Gastroesophageal sphincter (tissue), 3 donors: ENCODE results near the gene BEST4.

Source experiments
- POLR2A ChIP-seq, 2 donors: fragments of 450-650 bp; IDR thresholded peaks; one replicate each; pipeline ENCODE4 v1.6.1; 2017; ENCODE audit warnings: antibody characterized with exemption in 2 of 2, mild to moderate bottlenecking in 2 of 2, moderate library complexity in 1 of 2
- TF ChIP-seq, protein P1 (sequence below), 4 experiments: fragments of 200-600 bp in 2 of 4; fragments of 450-650 bp in 2 of 4; sonication (generic) in 1 of 4; IDR thresholded peaks; one replicate each; pipeline ENCODE4 v1.5.1; 2017 to 2019; ENCODE audit warnings: antibody characterized with exemption in 4 of 4, mild to moderate bottlenecking in 2 of 4, moderate library complexity in 2 of 4

DNA sequence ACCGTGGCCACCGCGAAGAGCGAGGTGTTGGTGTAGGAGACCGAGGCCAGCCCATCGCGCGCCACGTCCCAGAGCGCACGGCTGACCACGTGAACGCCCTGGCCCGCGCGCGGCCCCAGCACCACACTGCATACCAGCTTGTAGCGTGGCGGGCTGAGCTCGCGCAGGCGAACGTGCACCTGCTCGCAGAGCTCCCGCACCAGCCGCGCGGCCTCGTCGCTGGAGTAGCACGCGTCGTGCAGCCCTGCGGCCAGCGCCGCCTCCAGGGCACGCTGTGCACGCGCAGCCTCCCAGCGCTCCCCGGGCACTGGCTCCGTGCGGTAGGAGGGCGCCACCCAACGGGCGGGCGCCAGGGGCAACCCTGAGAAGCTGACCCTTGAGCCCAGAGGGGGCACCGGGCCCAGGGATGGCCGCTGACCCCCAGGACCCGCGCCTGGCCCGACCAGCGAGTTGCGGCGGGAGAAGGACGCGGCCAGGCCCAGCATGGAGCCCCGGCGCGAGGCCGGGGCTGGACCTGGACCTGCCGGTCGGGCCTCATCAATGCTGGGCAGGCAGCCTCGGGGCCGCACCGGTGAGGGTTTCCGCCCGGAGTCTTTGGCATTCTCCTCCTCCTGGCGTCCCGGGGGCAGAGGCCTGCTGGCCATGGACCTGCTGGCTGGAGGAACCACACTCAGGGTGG is 18.2 kb upstream of the BEST4 start:
- TF ChIP-seq, protein P1, sequence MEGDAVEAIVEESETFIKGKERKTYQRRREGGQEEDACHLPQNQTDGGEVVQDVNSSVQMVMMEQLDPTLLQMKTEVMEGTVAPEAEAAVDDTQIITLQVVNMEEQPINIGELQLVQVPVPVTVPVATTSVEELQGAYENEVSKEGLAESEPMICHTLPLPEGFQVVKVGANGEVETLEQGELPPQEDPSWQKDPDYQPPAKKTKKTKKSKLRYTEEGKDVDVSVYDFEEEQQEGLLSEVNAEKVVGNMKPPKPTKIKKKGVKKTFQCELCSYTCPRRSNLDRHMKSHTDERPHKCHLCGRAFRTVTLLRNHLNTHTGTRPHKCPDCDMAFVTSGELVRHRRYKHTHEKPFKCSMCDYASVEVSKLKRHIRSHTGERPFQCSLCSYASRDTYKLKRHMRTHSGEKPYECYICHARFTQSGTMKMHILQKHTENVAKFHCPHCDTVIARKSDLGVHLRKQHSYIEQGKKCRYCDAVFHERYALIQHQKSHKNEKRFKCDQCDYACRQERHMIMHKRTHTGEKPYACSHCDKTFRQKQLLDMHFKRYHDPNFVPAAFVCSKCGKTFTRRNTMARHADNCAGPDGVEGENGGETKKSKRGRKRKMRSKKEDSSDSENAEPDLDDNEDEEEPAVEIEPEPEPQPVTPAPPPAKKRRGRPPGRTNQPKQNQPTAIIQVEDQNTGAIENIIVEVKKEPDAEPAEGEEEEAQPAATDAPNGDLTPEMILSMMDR (IDR thresholded peaks at IDR 0.05) = no peak
- no peak for TF ChIP-seq POLR2A (IDR thresholded peaks at IDR 0.05)
